ENCODE data around the gene SCGB1A1.

Gene SCGB1A1

GRCh38 chr11:62420882-62421281, 2.0 kb downstream of the SCGB1A1 start:
- no peak for DNase-seq (ENCODE audit: low read depth in 2 of 2, low spot score in 1 of 2)

GRCh38 chr11:62421996-62422395, 3.2 kb downstream of the SCGB1A1 start:
- DNase-seq (ENCODE audit: low read depth in 2 of 2, low spot score in 1 of 2): no peak

GRCh38 chr11:62423012-62423411, 4.2 kb downstream of the SCGB1A1 start:
- DNase-seq (ENCODE audit: low read depth in 2 of 2, low spot score in 1 of 2): no peak

GRCh38 chr11:62427630-62428233, 8.9 kb downstream of the SCGB1A1 start:
- DNase-seq (ENCODE audit: low read depth in 2 of 2, low spot score in 1 of 2): no peak

GRCh38 chr11:62428871-62429560, 10.2 kb downstream of the SCGB1A1 start:
- DNase-seq (ENCODE audit: low read depth in 2 of 2, low spot score in 1 of 2): no peak

- DNase-seq (ENCODE audit: low read depth in 2 of 2, low spot score in 1 of 2): no peak
Observed at GRCh38 chr11:62430425-62430824, 11.6 kb downstream of the SCGB1A1 start.

GRCh38 chr11:62431171-62431901, 12.5 kb downstream of the SCGB1A1 start:
- no peak for DNase-seq (ENCODE audit: low read depth in 2 of 2, low spot score in 1 of 2)

- no peak for DNase-seq (ENCODE audit: low read depth in 2 of 2, low spot score in 1 of 2)
Observed at GRCh38 chr11:62432695-62433094, 13.9 kb downstream of the SCGB1A1 start.

- no peak for DNase-seq (ENCODE audit: low read depth in 2 of 2, low spot score in 1 of 2)
Observed at GRCh38 chr11:62433141-62433903, 14.5 kb downstream of the SCGB1A1 start.

- no peak for DNase-seq (ENCODE audit: low read depth in 2 of 2, low spot score in 1 of 2)
Observed at GRCh38 chr11:62433904-62434276, 15.1 kb downstream of the SCGB1A1 start.

- no peak for DNase-seq (ENCODE audit: low read depth in 2 of 2, low spot score in 1 of 2)
Observed at GRCh38 chr11:62435846-62436660, 17.2 kb downstream of the SCGB1A1 start.

- DNase-seq (ENCODE audit: low read depth in 2 of 2, low spot score in 1 of 2): no peak
Observed at GRCh38 chr11:62437616-62438015, 18.8 kb downstream of the SCGB1A1 start.

- DNase-seq (ENCODE audit: low read depth in 2 of 2, low spot score in 1 of 2): no peak
Observed at GRCh38 chr11:62438641-62439040, 19.8 kb downstream of the SCGB1A1 start.

- no peak for DNase-seq (ENCODE audit: low read depth in 2 of 2, low spot score in 1 of 2)
Observed at GRCh38 chr11:62439785-62440602, 21.2 kb downstream of the SCGB1A1 start.

- no peak for DNase-seq (ENCODE audit: low read depth in 2 of 2, low spot score in 1 of 2)
Observed at GRCh38 chr11:62443390-62444235, 24.8 kb downstream of the SCGB1A1 start.

GRCh38 chr11:62444236-62444833, 25.5 kb downstream of the SCGB1A1 start:
- peak in 1 of 2 donors; percentile 3 for DNase-seq (ENCODE audit: low read depth in 2 of 2, low spot score in 1 of 2)

- no peak for DNase-seq (ENCODE audit: low read depth in 2 of 2, low spot score in 1 of 2)
Observed at GRCh38 chr11:62444835-62445234, 26.0 kb downstream of the SCGB1A1 start.

GRCh38 chr11:62445314-62445740, 26.5 kb downstream of the SCGB1A1 start:
- no peak for DNase-seq (ENCODE audit: low read depth in 2 of 2, low spot score in 1 of 2)

GRCh38 chr11:62446091-62446490, 27.3 kb downstream of the SCGB1A1 start:
- no peak for DNase-seq (ENCODE audit: low read depth in 2 of 2, low spot score in 1 of 2)
